OCI-LY1 (cell line): ENCODE data around the gene GOLIM4.

Source experiments
- H2AFZ ChIP-seq: fragments of 200-600 bp; sonication (generic), shearing (Covaris generic); 2 replicates; pipeline ENCODE4 v1.6.0; 2014; ENCODE audit warnings: antibody characterized with exemption, mild to moderate bottlenecking, low read length
- H3F3A ChIP-seq: fragments of 200-600 bp; sonication (generic), shearing (Covaris generic); 2 replicates; pipeline ENCODE4 v1.6.0; 2014; ENCODE audit warnings: mild to moderate bottlenecking, antibody characterized with exemption, low read length, moderate library complexity; ENCODE audit not compliant: insufficient read depth
- H3K27ac ChIP-seq: fragments of 200-600 bp; sonication (generic); 2 replicates; pipeline ENCODE4 v1.5.1; 2014; ENCODE audit warnings: low read length, mixed run types, mild to moderate bottlenecking, low read depth; ENCODE audit not compliant: poor library complexity, severe bottlenecking
- H3K27me3 ChIP-seq: fragments of 200-600 bp; sonication (generic); 2 replicates; pipeline ENCODE4 v1.6.0; 2014; ENCODE audit warnings: antibody characterized with exemption, mild to moderate bottlenecking, low read length, moderate library complexity; ENCODE audit not compliant: insufficient read depth
- H3K36me3 ChIP-seq: fragments of 200-600 bp; sonication (generic); 2 replicates; pipeline ENCODE4 v1.6.1; 2014; ENCODE audit warnings: mild to moderate bottlenecking, antibody characterized with exemption, low read length, moderate library complexity, mixed read lengths; ENCODE audit not compliant: insufficient read depth
- H3K4me1 ChIP-seq: fragments of 200-600 bp; sonication (generic); 2 replicates; pipeline ENCODE4 v1.5.1; 2014; ENCODE audit warnings: mild to moderate bottlenecking, low read length, moderate library complexity; ENCODE audit not compliant: insufficient read depth, severe bottlenecking
- H3K4me2 ChIP-seq: fragments of 200-600 bp; sonication (generic), shearing (Covaris generic); 2 replicates; pipeline ENCODE4 v1.6.1; 2014; ENCODE audit warnings: low read length
- H3K4me3 ChIP-seq: fragments of 200-600 bp; sonication (generic); 2 replicates; pipeline ENCODE4 v1.5.1; 2014; ENCODE audit warnings: low read length, low read depth, mild to moderate bottlenecking, mixed read lengths; ENCODE audit not compliant: poor library complexity, severe bottlenecking
- H3K79me2 ChIP-seq: fragments of 200-600 bp; shearing (Covaris generic); 2 replicates; pipeline ENCODE4 v1.6.1; 2016; ENCODE audit warnings: mixed run types, low read length, mixed read lengths; ENCODE audit not compliant: insufficient read depth
- H3K9ac ChIP-seq: fragments of 200-600 bp; sonication (generic), shearing (Covaris generic); 2 replicates; pipeline ENCODE4 v1.6.1; 2014; ENCODE audit warnings: mild to moderate bottlenecking, low read length, mixed read lengths
- H3K9me2 ChIP-seq: fragments of 200-600 bp; sonication (generic), shearing (Covaris generic); 2 replicates; pipeline ENCODE4 v1.6.1; 2014; ENCODE audit warnings: low read depth, mild to moderate bottlenecking, low read length, mixed read lengths
- H3K9me3 ChIP-seq: fragments of 200-600 bp; shearing (Covaris generic); 2 replicates; pipeline ENCODE4 v1.6.1; 2014; ENCODE audit warnings: low read length, mixed read lengths
- H4K20me1 ChIP-seq: fragments of 200-600 bp; sonication (generic), shearing (Covaris generic); 2 replicates; pipeline ENCODE4 v1.6.0; 2016; ENCODE audit warnings: mild to moderate bottlenecking, low read length; ENCODE audit not compliant: insufficient read depth
- CTCF ChIP-seq: fragments of 200-600 bp; sonication (generic), shearing (Covaris generic); IDR thresholded peaks from 2 replicates; pipeline ENCODE4 v1.5.1; 2017; ENCODE audit warnings: mild to moderate bottlenecking, antibody characterized with exemption, low read length, moderate library complexity, mixed read lengths
- EZH2 ChIP-seq: fragments of 200-600 bp; sonication (generic), shearing (Covaris generic); IDR thresholded peaks from 2 replicates; pipeline ENCODE4 v1.8.0; 2017; ENCODE audit warnings: borderline replicate concordance, mixed run types, mild to moderate bottlenecking, antibody characterized with exemption, low read length, moderate library complexity, mixed read lengths

Gene GOLIM4

GRCh38 chr3:168001244-168001643 is 94.5 kb downstream of the GOLIM4 start:
- H3K9me2 ChIP-seq: no peaks in the 10 kb centered on the region
- TF ChIP-seq CTCF (no peak), EZH2 (no peak)
- no peaks in the 10 kb centered on the region for H3K4me1 ChIP-seq

GRCh38 chr3:167998253-167998652 is 97.5 kb downstream of the GOLIM4 start:
- H3K4me2 ChIP-seq: no peak overlapping the region
- H3K9me2 ChIP-seq: no peaks in the 10 kb centered on the region
- no peak overlapping the region for H2AFZ ChIP-seq
- no peaks in the 10 kb centered on the region for H3K9me3 ChIP-seq
- H3K79me2 ChIP-seq: no peaks in the 10 kb centered on the region
- TF ChIP-seq EZH2 (no peak), CTCF (no peak)
- no peaks in the 10 kb centered on the region for H3K27me3 ChIP-seq
- H4K20me1 ChIP-seq: no peaks in the 10 kb centered on the region
- no peaks in the 10 kb centered on the region for H3F3A ChIP-seq
- no peak overlapping the region for H3K9ac ChIP-seq
- H3K36me3 ChIP-seq: no peaks in the 10 kb centered on the region
- H3K4me3 ChIP-seq: no peak overlapping the region
- H3K4me1 ChIP-seq: no peaks in the 10 kb centered on the region
- no peak overlapping the region for H3K27ac ChIP-seq

More at GRCh38 chr3:168001244-168001643, 94.5 kb downstream of the GOLIM4 start:
- Histone ChIP-seq H3K79me2 (no peaks in the 10 kb centered on the region), H3K4me2 (no peak overlapping the region), H3F3A (no peaks in the 10 kb centered on the region), H3K36me3 (no peaks in the 10 kb centered on the region), H3K27me3 (no peaks in the 10 kb centered on the region), H2AFZ (no peak overlapping the region), H3K4me3 (no peak overlapping the region), H3K9me3 (no peaks in the 10 kb centered on the region), H4K20me1 (no peaks in the 10 kb centered on the region), H3K27ac (no peak overlapping the region), H3K9ac (no peak overlapping the region)

- Histone ChIP-seq H4K20me1 (no peaks in the 10 kb centered on the region), H3K4me1 (no peaks in the 10 kb centered on the region), H3K9ac (no peak overlapping the region), H2AFZ (no peak overlapping the region), H3K79me2 (no peaks in the 10 kb centered on the region), H3K36me3 (no peaks in the 10 kb centered on the region), H3K4me2 (no peak overlapping the region), H3K4me3 (no peak overlapping the region), H3K9me3 (no peaks in the 10 kb centered on the region), H3F3A (no peaks in the 10 kb centered on the region), H3K27ac (no peak overlapping the region), H3K9me2 (no peaks in the 10 kb centered on the region), H3K27me3 (no peaks in the 10 kb centered on the region)
- TF ChIP-seq EZH2 (no peak), CTCF (no peak)
Measured at GRCh38 chr3:167996514-167996913, 99.2 kb downstream of the GOLIM4 start.
